GM21423 (cell line): ENCODE data around the gene ALPL.

Experiments used
- ATAC-seq: cut with Tn5 transposase; IDR thresholded peaks from one replicate; pipeline ENCODE4 v1.9.1; 2021; ENCODE audit warnings: mild to moderate bottlenecking, moderate library complexity; ENCODE audit not compliant: unreplicated experiment

The ALPL gene

DNA sequence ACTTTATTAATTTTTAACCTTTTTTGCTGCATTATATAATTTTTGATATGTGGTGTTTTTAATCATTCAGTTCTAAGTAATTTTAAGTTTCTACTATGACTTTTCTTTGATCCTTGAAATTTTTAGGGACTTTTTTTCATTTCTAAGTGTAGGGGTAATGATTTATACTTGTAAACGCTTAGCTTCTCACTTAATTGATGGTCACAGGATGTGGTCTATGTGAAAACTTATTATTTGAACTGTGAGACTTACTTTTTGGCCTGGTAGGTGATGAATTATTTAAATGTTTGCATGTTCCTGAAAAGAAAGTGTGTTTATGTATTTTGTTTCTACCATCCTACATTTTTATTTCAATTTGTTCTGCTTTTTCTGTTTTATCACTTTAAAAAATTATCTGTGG is 17.2 kb downstream of the ALPL start:
- no peak for ATAC-seq

DNA sequence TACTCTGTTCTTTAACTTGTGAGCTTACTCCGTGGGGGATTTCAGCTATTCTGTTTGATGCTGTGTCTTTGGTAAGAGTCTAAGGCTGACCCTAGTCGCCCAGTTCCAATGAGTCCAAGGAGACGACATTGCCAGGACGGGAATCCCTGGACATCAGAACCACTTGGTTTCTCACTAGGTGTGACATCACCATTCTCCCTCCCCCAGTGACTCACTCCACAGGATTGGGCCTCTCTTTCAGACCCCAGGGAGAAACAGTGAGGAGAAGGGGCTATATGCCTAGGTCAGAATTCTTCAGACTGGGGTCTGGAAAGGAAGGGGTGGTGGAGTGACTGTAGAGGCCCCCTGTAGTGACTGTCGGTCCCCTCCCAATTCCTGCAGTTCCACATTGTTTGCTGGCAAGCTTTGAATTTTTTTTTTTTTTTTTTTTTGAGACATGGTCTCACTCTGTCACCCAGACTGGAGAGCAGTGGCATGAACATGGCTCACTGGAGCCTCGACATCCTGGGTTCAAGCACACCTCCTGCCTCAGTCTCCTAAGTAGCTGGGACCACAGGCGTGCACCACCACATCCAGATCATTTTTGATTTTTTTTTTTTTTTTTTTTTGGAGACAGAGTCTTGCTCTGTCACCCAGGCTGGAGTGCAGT is 21.3 kb downstream of the ALPL start:
- no peak for ATAC-seq

DNA sequence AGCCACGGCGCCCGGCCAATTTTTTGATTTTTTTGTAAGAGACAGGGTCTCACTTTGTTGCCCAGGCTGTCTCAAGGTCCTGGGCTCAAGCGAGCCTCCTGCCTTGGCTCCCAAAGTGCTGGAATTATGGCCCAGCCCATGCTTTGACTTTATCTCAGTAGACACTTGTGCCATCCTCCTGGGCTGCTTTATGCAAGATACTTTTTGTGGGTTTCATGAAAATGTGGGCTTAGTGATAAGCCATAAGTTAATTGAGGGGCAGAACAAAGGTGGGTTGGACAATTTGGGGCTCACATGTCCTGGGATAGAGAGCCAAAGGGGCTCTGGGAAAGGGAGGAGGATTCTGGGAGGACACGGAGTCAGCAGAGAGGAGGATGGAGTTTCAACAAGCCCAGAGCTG is 22.0 kb downstream of the ALPL start:
- no peak for ATAC-seq

DNA sequence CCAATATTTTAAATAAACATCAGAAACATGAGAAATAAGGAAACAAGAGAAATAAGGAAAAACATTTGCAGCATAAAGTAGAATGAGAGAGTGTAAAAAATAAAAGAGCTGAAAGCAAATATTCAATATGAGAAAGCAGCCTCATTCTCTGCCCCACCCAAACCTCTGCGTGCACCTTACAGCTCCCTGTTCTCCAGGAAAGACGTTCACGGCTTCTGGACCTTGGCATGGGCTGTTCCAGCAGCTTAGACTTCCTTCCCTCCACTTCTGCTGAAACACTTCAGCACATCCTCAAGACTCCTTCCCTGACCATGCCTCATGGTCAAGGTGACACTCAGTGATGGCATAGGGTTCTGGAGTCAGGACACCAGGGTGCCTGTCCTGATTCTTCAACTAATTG is 23.3 kb downstream of the ALPL start:
- ATAC-seq: no peak

DNA sequence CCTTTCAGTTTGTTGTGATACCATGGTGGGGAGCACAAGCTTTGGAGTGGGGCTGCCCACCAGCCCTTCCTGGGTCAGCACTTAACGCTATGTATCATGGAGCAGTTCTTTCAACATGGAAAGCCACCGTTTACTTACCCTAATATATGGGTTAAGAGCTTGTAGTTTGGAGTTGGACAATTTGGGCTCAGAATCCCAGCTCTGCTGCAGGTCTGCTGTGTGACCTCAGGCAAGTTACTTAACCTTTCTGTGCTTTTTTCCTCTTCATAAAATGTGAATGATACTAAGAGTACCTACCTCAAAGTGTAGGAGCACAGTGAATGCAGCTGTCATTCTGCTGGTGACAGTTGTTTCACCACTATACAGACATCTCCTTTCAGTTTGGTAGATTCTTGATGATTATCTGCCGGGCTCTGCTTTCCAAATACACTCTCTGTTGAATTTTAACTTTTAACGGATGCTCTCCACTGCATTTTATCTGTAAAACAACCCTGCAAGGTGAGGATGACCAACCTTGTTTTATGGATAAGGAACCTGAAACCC is 23.8 kb downstream of the ALPL start:
- ATAC-seq: no peak

DNA sequence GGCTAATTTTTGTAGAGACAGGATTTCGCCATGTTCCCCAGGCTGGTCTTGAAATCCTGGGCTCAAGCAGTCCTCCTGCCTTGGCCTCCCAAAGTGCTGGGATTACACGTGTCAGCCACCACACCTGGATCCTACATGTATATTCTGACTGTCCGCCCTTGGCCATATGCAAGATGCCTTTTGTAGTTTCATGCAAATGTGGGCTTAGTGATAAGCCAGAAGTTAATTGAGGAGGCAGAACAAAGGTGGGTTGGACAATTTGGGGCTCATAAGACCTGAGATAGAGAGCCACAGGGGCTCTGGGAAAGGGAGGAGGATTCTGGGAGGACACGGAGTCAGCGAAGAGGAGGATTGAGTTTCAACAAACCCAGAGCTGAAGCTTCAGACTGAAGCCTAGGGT is 24.9 kb downstream of the ALPL start:
- no peak for ATAC-seq

DNA sequence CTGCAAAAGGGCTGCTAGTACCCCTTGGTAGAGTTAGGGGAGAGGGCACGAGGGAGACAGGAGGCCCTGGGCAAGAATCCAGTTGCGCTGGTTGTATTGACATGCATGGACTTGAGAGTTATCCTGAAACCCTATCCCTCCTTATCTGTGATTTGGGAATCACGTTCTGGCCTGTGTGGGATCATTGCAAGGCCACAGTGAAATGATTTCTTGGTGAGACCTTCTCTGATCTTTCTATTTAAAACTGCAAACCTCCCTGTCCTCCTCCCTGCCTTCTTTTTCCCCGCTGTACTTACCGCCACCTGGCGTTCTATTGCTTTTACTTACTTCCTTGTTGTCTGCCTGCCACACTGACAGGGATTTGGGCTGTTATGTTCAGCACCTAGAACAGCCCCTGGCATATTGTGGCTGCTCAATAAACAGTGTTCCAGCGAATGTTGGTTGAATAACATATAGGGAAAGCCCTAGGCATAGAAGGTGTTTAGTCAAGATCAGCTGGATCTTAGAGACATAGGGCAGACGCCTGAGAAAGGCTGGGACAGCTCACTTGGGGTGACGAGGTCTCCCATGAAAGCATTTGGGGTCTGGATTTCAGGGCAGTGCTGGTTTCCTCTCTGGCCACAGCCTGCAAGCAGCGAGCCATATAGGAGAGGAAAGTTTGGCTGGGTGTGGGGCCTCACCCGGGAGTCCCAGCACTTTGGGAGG is 25.6 kb downstream of the ALPL start:
- no peak for ATAC-seq

DNA sequence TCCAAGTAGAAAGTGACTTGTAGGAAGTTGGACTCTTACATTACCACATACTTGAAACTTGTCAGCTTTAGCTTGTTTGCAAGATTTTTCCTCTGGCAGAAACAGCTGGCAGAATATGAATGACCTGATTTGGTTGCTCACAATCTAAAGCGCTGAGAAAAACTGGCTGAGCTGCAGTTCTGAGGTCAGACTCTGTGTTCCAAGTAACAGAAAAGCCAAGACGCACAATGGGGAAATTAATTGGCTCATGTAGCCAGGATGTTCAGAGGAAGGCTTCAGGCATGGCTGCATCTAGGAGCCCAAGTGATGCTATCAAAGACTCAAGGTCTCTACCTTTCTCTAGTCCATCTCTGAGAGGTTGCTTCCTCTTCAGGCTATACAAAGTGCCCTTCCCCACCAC is 27.0 kb downstream of the ALPL start:
- ATAC-seq: no peak

DNA sequence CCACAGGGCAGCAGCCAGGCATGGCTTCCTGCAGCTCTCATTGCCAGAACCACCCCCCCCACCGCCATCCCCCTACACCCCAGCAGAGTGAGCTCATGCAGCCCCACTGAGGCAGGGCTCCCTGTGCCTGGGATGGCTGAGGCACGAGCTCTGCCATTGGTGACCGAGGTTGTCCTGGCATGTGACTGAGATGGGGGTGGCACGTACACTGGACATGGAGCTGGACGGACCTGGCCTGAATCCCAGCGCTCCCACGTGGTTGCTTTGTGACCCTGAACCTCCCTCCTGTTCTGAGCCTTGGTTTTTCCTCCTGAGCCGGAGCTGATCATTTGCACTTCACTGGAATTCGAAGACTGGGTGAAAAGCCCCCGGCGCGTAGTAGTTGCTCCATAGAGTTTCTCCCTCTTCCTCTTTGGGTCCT is 28.3 kb downstream of the ALPL start:
- no peak for ATAC-seq

DNA sequence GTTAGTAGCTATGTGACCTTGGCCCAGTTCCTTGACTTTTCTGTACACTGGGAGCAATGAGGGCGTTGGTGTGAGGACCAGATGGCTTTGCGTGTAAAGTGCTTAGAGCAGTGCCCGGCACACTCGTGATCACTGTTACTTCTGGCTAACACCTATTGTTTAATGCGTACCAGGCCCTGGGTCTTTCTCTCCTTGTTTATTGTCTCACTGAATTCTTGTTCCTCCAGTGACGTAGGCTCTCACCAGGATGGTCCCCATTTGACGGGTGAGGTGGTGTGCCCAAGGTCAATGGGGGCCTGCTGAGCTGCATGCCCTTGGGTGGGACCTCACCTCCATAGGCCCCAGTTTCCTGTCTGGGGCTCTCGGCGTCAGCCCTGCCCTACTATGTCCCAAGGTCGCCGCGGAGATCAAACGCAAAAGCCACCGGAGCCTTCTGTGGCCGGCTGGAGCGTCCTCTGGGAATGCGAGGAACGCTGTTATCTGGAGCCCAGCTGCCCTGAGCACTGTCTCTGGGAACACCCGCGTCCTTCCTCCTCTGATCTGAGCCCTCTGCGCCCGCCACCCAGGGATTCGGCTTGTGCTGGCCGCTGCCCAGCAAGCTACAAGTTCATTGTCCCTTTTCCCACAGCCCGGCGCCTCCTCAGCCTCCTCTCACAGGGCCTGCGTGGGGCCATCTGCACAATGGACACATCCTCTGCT is 28.9 kb downstream of the ALPL start:
- ATAC-seq: no peak

DNA sequence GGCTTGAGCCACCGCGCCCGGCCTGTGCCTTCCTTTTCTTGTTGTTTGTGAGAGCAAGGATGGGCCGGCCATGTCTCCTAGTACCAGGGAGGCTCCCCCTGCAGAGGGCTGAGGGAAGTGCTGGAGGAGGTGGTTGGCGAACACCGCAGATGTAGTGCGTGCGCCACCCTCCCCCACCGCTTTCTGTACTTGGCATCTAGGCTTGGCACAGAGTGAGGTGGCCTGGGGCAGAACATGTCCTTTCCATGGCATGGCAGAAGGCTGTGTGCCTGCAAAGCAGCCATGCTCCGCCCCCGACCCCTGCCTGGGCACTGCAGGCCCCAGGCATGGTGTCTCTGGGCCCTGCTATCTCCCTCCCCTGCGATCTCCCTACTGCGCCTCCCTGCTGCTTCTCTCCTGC is 30.7 kb downstream of the ALPL start:
- ATAC-seq: no peak

DNA sequence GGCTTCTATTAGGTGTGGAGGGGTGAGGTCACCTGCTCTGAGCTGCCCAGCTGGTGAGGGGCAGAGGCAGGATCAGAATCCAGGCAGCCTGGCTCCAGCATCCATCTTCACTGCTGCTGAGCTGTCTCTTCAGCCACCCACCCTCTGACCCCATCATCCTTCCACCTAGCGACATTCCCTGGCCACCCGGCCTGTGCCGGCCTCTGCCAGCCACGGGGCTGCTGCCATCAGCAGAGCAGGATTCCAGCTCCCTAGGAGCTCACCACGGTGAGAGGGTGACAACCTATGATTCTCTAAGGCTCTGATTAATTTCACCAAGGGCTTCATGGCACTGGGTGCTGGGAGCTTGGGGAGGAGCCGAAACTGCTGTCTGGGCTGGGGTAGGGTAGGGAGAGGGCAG is 32.1 kb downstream of the ALPL start:
- ATAC-seq: no peak

DNA sequence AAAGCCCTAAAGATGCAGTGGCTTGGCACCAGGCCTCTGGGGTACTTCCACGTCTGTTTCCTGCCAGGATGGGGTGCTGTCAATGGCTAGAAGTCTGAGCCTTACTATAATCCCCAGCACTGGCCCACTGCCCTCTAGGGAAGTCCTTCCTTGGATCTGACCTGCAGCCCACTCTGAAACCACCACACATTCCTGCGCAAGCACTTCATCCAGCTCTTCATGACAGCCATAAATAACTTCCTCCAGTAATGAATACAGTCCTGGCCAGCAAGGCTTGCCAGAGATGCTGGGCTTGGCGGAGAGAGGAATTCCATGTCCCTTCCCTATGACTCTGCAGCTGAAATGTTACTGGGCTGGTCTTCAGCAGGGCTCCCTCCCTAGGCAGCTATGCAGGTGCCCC is 32.6 kb downstream of the ALPL start:
- ATAC-seq: no peak

DNA sequence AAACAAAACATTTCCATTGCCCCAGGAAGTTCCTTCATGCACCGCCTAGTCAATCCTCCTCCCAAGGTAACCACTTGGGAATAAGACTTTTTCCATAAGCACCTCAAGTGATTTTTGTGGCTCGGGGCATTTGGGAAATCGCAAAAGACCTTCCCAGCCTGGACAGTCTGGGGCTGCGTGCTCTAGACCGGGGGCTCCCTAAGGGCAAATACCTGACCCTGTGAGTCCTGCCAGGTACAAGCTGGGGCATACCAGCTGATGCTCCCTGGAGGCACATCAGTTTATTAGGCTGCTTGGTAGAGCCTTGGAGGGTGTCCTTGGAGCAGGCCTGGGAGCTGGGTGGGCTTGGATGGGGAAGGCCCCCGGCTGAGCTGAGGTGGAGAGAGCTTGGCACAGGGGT is 34.4 kb downstream of the ALPL start:
- ATAC-seq: no peak

DNA sequence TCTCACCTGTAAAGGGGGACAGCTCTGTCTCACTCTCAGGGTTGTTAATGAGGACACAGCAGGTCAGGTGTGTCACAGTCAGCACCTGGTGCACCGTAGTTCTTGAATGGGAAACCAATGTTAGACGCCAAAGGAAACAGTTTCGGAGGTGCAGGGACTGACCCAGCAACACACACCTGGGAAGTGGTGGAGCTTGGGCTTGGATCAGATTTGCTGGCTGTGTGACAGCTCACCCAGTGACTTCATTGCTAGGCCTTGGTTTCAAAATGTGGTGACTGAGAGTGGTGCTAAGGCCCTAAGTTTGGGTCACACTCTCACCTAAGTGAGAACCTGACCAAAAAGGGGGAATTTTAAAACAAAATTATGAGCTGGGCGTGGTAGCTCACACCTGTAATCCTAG is 34.9 kb downstream of the ALPL start:
- no peak for ATAC-seq

DNA sequence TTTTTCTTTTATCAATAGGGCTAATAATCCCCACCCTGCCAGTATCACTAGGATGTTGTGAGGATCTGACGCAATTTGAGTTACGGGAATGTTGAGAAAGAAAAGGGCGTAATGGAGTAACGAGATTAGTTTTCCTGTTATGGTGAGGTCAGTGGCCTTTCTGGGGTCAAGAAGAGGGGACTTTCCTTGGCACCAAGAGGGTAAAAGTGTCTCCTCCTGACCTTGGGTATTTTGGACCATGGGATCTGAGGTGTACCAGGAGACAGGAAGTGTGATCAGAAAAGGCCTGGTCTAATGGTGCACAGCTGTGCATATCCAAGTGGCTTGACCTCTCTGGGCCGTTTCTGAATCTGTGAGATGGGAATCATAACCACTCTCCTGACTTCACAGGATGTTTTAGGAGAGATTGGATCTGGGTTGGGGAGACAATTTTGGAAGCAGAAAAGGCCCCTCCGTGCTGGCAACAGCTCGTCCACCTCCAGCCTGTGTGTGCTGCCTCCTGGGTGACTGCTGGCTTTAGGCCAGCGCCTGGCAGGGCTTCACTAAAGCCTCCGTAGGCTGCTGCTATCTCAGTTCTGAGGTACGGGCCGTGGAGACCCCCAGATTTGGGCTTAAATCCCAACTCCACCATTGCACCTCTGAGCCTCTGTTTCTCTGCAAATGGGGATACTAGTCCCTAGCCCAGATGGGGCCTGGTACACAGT is 37.1 kb downstream of the ALPL start:
- no peak for ATAC-seq

DNA sequence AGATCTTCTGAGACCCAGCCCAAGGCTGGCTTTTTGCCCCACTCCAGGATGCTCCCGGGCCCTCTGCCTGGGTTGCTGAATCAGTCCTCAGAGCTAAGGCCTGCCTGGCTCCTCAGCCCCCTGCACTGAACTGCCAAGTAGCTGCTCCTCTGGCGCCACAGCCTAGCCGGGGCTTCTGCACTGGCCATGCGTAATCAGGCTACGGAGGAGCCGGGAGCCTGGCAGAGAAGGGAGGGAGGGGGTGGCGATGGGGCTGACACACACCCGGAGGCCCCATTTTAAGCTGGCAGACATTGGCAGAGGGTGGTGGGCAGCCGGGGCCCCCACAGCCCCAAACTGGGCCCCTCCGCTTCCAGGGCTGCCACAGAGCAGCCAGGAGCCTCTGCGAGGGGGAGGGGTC is 38.7 kb downstream of the ALPL start:
- ATAC-seq: no peak

DNA sequence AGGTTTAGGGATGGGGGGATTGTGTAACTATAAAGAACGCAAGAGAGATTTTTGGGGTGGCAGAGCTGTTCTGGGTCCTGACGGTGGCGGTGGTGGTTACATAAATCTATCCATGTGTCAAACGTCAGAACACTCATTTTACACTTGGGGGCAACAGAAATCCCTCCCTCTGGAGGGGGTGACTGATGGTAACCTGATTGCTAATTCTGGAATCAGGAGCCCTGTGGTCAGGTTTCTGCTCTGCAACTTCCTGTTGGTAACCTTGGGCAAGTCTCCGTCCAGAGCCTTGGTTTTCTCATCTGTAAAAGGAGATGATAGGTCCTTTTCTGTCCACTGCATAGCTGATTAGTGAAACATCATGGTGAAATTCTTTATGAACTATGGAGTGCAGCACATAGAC is 40.9 kb downstream of the ALPL start:
- ATAC-seq: no peak

DNA sequence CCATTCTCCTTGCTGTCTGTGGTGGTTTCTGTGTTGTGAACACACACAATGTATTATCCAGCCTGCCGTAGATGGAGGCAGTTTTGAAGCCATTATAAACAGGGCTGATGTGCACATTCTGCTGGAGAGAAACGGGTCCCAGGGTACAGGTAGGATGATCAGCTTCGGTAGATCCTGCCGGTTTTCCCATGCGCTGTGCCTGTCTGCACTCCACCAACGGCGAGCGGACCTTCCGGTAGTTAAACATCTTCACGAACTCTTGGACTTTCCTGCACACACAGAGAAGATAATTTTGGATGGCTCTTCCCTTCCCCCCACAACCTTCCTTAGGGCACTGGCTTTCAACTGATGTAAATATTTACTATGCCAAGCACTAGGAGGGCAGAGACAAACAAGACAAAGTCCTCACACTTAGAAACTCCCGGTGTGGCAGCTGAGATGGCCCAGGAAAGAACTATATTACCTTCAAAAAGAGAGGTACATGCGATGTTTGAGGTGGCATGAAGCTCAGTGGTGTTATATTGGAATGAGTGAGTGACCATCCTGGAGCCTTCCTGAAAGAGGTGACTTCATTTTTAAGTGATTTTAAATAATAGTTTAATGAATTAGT is 41.7 kb downstream of the ALPL start:
- no peak for ATAC-seq

DNA sequence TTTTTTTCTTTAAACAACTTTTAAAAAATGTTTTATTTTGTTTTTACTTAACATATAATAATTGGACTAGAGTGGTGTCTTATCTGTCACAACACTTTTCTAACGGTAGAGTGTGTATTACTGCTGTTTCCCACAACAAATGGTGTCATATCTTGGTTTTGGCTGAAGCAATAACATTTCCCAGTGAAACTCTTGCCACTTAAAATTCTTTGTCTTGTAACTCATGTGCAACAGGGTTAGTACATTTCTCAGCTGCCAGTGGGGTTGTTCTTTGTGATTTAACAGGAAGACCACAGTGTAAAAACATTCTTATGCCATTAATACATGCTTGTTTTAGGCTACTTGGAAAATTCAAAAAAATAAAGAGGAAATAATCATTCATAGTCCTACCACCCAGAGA is 43.5 kb downstream of the ALPL start:
- no peak for ATAC-seq
